ENCODE measurements around the gene KLHL25.

Gene KLHL25

DNA sequence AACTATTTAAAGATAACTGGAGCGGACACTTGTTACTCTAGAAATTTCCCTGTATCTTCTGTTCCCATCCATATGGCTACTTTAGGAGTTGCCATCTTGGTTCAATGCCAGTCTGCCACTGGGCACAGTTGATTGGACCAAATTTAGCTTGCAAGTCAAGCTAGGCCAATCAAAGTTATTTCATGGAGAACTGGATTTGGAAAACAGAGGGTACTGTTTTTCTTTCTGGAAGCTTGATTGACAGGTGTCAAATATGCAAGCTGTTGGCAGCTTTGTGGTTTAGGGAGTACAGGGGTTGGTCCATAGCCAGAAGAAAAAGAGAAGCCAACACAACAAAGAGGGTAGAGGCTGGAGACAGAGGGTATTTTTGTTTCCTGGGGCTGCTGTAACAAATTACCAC lies 33.4 kb upstream of the KLHL25 start:
- Histone ChIP-seq H3K9ac (ENCODE audit: low read length) (no peak overlapping the region), H2AFZ (ENCODE audit: insufficient read depth, low read length, poor library complexity) (no peak overlapping the region), H2BK12ac (ENCODE audit: low read length) (no peak overlapping the region), H3K4me2 (ENCODE audit: low read length) (no peak overlapping the region), H3K14ac (ENCODE audit: low read length) (no peak overlapping the region), H2BK5ac (ENCODE audit: low read depth, low read length, poor library complexity) (no peak overlapping the region), H3K27me3 (ENCODE audit: insufficient read depth, low read length) (no peaks in the 10 kb centered on the region), H3K4ac (ENCODE audit: low read depth, low read length) (no peak overlapping the region), H3K79me2 (ENCODE audit: control insufficient read depth, insufficient read depth, low read length, poor library complexity) (no peaks in the 10 kb centered on the region), H2BK120ac (ENCODE audit: insufficient read depth, low read length, poor library complexity) (no peak overlapping the region), H4K91ac (ENCODE audit: low read depth, low read length) (no peak overlapping the region), H3K4me3 (ENCODE audit: low read depth, low read length) (no peak overlapping the region), H3K23ac (ENCODE audit: low read length) (no peak overlapping the region), H3K4me1 (ENCODE audit: control insufficient read depth in 1 of 2, insufficient read depth in 2 of 2, low read length in 2 of 2) (no peaks in the 10 kb centered on the region), H4K8ac (ENCODE audit: low read depth, low read length) (no peak overlapping the region), H2AK5ac (ENCODE audit: low read length) (no peak overlapping the region), H3K79me1 (ENCODE audit: low read length) (no peaks in the 10 kb centered on the region), H3K18ac (ENCODE audit: low read length) (no peak overlapping the region), H3K36me3 (ENCODE audit: control insufficient read depth in 1 of 2, insufficient read depth in 2 of 2, low read length in 2 of 2) (no peaks in the 10 kb centered on the region), H4K12ac (ENCODE audit: low read depth, low read length) (no peak overlapping the region), H3K9me3 (ENCODE audit: insufficient read depth, low read depth, low read length) (no peaks in the 10 kb centered on the region), H3K27ac (ENCODE audit: low read depth, low read length) (no peak overlapping the region)
- DNase-seq = no peak
- WGBS (ENCODE audit: extremely low coverage, insufficient coverage, insufficient read length) = no CpG with 5 or more reads among the region's 1 CpG

DNA sequence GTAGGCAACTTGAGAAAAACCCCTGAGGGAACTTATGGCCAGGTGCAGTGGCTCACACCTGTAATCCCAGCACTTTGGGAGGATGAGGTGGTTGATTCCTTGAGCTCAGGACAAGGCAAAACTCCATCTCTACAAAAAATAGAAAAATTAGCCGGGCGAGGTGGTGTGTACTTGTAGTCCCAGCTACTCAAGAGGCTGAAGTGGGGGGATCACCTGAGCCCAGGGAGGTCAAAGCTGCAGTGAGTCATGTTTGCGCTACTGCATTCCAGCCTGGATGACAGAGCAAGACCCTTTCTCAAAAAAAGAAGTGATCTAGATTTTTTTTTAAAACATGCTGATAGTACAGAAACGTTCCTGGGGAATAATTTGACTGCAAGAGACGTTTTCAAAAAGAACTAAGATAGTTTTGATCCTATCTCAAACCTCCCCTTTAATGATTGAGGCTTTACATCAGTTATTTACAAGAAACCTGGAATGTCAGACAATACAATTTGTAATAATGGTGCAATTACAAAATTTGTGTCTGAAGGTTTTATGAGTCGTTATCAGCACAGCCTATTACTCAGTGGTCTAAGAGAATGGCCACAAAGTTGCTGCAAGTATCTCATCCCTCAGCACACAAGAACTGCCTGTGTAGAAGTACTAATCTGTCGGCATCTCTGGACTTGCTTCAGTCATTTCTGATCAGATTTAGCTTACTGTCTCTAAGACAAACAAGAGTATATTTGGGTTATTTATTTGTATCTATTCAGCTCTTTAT lies 32.2 kb upstream of the KLHL25 start:
- H3K79me1 ChIP-seq (ENCODE audit: low read length) = no peaks in the 10 kb centered on the region
- H3K79me2 ChIP-seq (ENCODE audit: control insufficient read depth, insufficient read depth, low read length, poor library complexity) = no peaks in the 10 kb centered on the region
- no peak overlapping the region for H2BK120ac ChIP-seq (ENCODE audit: insufficient read depth, low read length, poor library complexity)
- no peak overlapping the region for H3K14ac ChIP-seq (ENCODE audit: low read length)
- H3K23ac ChIP-seq (ENCODE audit: low read length) = no peak overlapping the region
- no peak overlapping the region for H3K4ac ChIP-seq (ENCODE audit: low read depth, low read length)
- H3K4me2 ChIP-seq (ENCODE audit: low read length) = no peak overlapping the region
- H2BK5ac ChIP-seq (ENCODE audit: low read depth, low read length, poor library complexity) = no peak overlapping the region
- no peak overlapping the region for H2AK5ac ChIP-seq (ENCODE audit: low read length)
- H3K27ac ChIP-seq (ENCODE audit: low read depth, low read length) = no peak overlapping the region
- H2AFZ ChIP-seq (ENCODE audit: insufficient read depth, low read length, poor library complexity) = no peak overlapping the region
- no CpG with 5 or more reads among the region's 7 CpGs for WGBS (ENCODE audit: extremely low coverage, insufficient coverage, insufficient read length)
- no peak overlapping the region for H2BK12ac ChIP-seq (ENCODE audit: low read length)
- no peak overlapping the region for H3K18ac ChIP-seq (ENCODE audit: low read length)
- DNase-seq = peak; percentile 74 to 89
- no peaks in the 10 kb centered on the region for H3K36me3 ChIP-seq (ENCODE audit: control insufficient read depth in 1 of 2, insufficient read depth in 2 of 2, low read length in 2 of 2)
- no peaks in the 10 kb centered on the region for H3K27me3 ChIP-seq (ENCODE audit: insufficient read depth, low read length)
- no peak overlapping the region for H4K12ac ChIP-seq (ENCODE audit: low read depth, low read length)
- no peak overlapping the region for H4K91ac ChIP-seq (ENCODE audit: low read depth, low read length)
- H3K4me3 ChIP-seq (ENCODE audit: low read depth, low read length) = no peak overlapping the region
- H4K8ac ChIP-seq (ENCODE audit: low read depth, low read length) = no peak overlapping the region
- no peaks in the 10 kb centered on the region for H3K9me3 ChIP-seq (ENCODE audit: insufficient read depth, low read depth, low read length)
- H3K9ac ChIP-seq (ENCODE audit: low read length) = no peak overlapping the region
- H3K4me1 ChIP-seq (ENCODE audit: control insufficient read depth in 1 of 2, insufficient read depth in 2 of 2, low read length in 2 of 2) = no peaks in the 10 kb centered on the region

DNA sequence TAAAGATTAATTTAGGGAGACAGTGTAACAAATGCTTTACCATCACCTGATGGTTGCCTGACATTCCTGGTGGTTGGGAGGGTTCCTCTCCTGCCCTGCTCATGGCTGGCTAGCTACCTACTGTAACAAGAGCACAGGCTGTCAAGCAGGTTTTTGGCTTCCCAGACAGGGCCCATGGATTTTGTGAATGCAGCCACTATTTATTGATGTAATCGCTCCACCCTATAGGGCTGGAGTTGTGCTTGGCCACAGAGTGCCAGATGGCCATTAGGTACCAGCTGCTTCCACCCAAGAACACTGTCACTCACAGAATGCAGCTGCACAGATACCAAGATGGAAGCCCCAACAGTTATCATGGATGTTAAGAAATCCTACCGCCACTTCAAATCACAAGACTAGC lies 31.0 kb upstream of the KLHL25 start:
- Histone ChIP-seq H2BK120ac (ENCODE audit: insufficient read depth, low read length, poor library complexity) (no peak overlapping the region), H4K91ac (ENCODE audit: low read depth, low read length) (no peak overlapping the region), H2AK5ac (ENCODE audit: low read length) (no peak overlapping the region), H3K18ac (ENCODE audit: low read length) (no peak overlapping the region), H3K79me2 (ENCODE audit: control insufficient read depth, insufficient read depth, low read length, poor library complexity) (no peaks in the 10 kb centered on the region), H3K27ac (ENCODE audit: low read depth, low read length) (no peak overlapping the region), H3K79me1 (ENCODE audit: low read length) (no peaks in the 10 kb centered on the region), H4K12ac (ENCODE audit: low read depth, low read length) (no peak overlapping the region), H3K9me3 (ENCODE audit: insufficient read depth, low read depth, low read length) (no peaks in the 10 kb centered on the region), H3K4me1 (ENCODE audit: control insufficient read depth in 1 of 2, insufficient read depth in 2 of 2, low read length in 2 of 2) (no peaks in the 10 kb centered on the region), H3K27me3 (ENCODE audit: insufficient read depth, low read length) (no peaks in the 10 kb centered on the region), H3K4me3 (ENCODE audit: low read depth, low read length) (no peak overlapping the region), H2BK5ac (ENCODE audit: low read depth, low read length, poor library complexity) (no peak overlapping the region), H3K9ac (ENCODE audit: low read length) (no peak overlapping the region), H3K14ac (ENCODE audit: low read length) (no peak overlapping the region), H4K8ac (ENCODE audit: low read depth, low read length) (no peak overlapping the region), H3K4ac (ENCODE audit: low read depth, low read length) (no peak overlapping the region), H3K4me2 (ENCODE audit: low read length) (no peak overlapping the region), H2AFZ (ENCODE audit: insufficient read depth, low read length, poor library complexity) (no peak overlapping the region), H2BK12ac (ENCODE audit: low read length) (no peak overlapping the region), H3K23ac (ENCODE audit: low read length) (no peak overlapping the region), H3K36me3 (ENCODE audit: control insufficient read depth in 1 of 2, insufficient read depth in 2 of 2, low read length in 2 of 2) (no peaks in the 10 kb centered on the region)
- peak; percentile 64 to 74 for DNase-seq
- no CpG with 5 or more reads among the region's 2 CpGs for WGBS (ENCODE audit: extremely low coverage, insufficient coverage, insufficient read length)

DNA sequence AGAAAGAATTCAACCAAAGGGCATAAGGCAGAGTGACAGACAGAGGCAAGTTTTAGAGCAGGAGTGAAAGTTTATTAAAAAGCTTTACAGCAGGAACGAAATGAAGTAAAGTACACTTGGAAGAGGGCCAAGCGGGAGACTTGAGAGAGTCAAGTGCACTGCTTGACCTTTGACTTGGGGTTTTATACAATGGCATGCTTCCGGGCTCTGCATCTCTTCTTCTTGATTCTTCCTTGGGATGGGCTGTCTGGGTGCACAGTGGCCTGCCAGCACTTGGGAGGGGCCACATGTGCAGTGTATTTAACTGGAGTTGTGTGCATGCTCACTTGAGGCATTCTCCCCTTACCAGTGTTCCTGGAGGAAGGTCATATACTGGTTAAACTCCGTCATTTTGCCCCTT lies 30.4 kb upstream of the KLHL25 start:
- Histone ChIP-seq H3K14ac (ENCODE audit: low read length) (no peak overlapping the region), H3K4me2 (ENCODE audit: low read length) (no peak overlapping the region), H3K18ac (ENCODE audit: low read length) (no peak overlapping the region), H3K79me2 (ENCODE audit: control insufficient read depth, insufficient read depth, low read length, poor library complexity) (no peaks in the 10 kb centered on the region), H3K9ac (ENCODE audit: low read length) (no peak overlapping the region), H4K8ac (ENCODE audit: low read depth, low read length) (no peak overlapping the region), H3K23ac (ENCODE audit: low read length) (no peak overlapping the region), H2BK120ac (ENCODE audit: insufficient read depth, low read length, poor library complexity) (no peak overlapping the region), H3K79me1 (ENCODE audit: low read length) (no peaks in the 10 kb centered on the region), H2BK12ac (ENCODE audit: low read length) (no peak overlapping the region), H2BK5ac (ENCODE audit: low read depth, low read length, poor library complexity) (no peak overlapping the region), H3K4ac (ENCODE audit: low read depth, low read length) (no peak overlapping the region), H3K36me3 (ENCODE audit: control insufficient read depth in 1 of 2, insufficient read depth in 2 of 2, low read length in 2 of 2) (no peaks in the 10 kb centered on the region), H2AK5ac (ENCODE audit: low read length) (no peak overlapping the region), H3K27ac (ENCODE audit: low read depth, low read length) (no peak overlapping the region), H2AFZ (ENCODE audit: insufficient read depth, low read length, poor library complexity) (no peak overlapping the region), H3K27me3 (ENCODE audit: insufficient read depth, low read length) (no peaks in the 10 kb centered on the region), H4K91ac (ENCODE audit: low read depth, low read length) (no peak overlapping the region), H3K4me1 (ENCODE audit: control insufficient read depth in 1 of 2, insufficient read depth in 2 of 2, low read length in 2 of 2) (no peaks in the 10 kb centered on the region), H3K4me3 (ENCODE audit: low read depth, low read length) (no peak overlapping the region), H4K12ac (ENCODE audit: low read depth, low read length) (no peak overlapping the region), H3K9me3 (ENCODE audit: insufficient read depth, low read depth, low read length) (no peaks in the 10 kb centered on the region)
- DNase-seq = no peak
- no CpG with 5 or more reads among the region's 4 CpGs for WGBS (ENCODE audit: extremely low coverage, insufficient coverage, insufficient read length)
